Pancreas (tissue), 10 donors: ENCODE measurements around the gene PHLDB2. TPM values are rescaled to one million over a fixed set of nuclear protein-coding genes. Genes with fewer than 3 reads are reported as not detected.
A peak's percentile ranks its signal among the peaks of the same experiment; 100 is the strongest.

Experiments
- ATAC-seq, 4 donors: fragments of 200-7000 bp; cut with Tn5 transposase; one replicate each; pipeline versions ENCODE4 v1.8.0 to v1.9.1; 2020; ENCODE audit warnings: mild to moderate bottlenecking in 4 of 4, moderate library complexity in 4 of 4
- DNase-seq, 6 donors: peaks; one replicate each; pipeline ENCODE4 v3.0.0-alpha.2; 2020
- FAIRE-seq: peaks from 2 replicates; lab custom pipeline; 2012; peaks lifted over from hg19 to GRCh38; lab: Jason Lieb, UNC
- H3K27ac ChIP-seq, 4 donors: fragments of 200-600 bp; sonication (generic); 1 replicate in 3 of 4; 2 replicates in 1 of 4; pipeline versions ENCODE4 v1.5.0 to v1.8.0; 2020
- H3K27me3 ChIP-seq, 4 donors: fragments of 200-600 bp; one replicate each; pipeline ENCODE4 v1.8.0; 2021
- H3K36me3 ChIP-seq, 3 donors: fragments of 200-600 bp; sonication (generic) in 1 of 3; one replicate each; pipeline versions ENCODE4 v1.5.0 to v1.8.0; 2020 to 2021
- H3K4me1 ChIP-seq, 3 donors: fragments of 200-600 bp; one replicate each; pipeline ENCODE4 v1.8.0; 2021
- H3K4me3 ChIP-seq, 4 donors: fragments of 200-600 bp; sonication (generic) in 2 of 4; one replicate each; pipeline versions ENCODE4 v1.5.0 to v1.8.0; 2020 to 2021
- H3K9me3 ChIP-seq, 4 donors: fragments of 200-600 bp; one replicate each; pipeline ENCODE4 v1.8.0; 2021
- CTCF ChIP-seq, 4 donors: fragments of 200-600 bp; sonication (generic) in 3 of 4; IDR thresholded peaks; one replicate each; pipeline versions ENCODE4 v1.5.0 to v1.8.0; 2021; ENCODE audit warnings: antibody characterized with exemption in 4 of 4
- WGBS, 2 donors: extraction: QIAGEN DNeasy Blood & Tissue Kit; methylation state at CpG; one replicate each; pipeline ENCODE4 v1.1.7; 2013; 5-methylcytosine and 5-hydroxymethylcytosine counted together
- intact Hi-C, 3 donors: fragments of 100-400 bp; cut with DNase I; formaldehyde crosslinking; loops; one replicate each; pipeline versions ENCODE4 v1.11.1 to v1.14.2; 2022
- polyA plus RNA-seq, 2 donors: library from polyadenylated mRNA; stranded (reverse); fragments of 200-250 nt; gene quantifications; one replicate each; pipeline ENCODE4 v1.2.3, GENCODE V29; 2013
- total RNA-seq, 6 donors: library from RNA; stranded (reverse); fragmentation: NEBNext Ultra II Directional in 4 of 6; extraction: Animal tissue kit (Norgen Biotek cat#: 25700) in 4 of 6; gene quantifications; one replicate each; pipeline versions ENCODE4 v1.2.1 to v1.2.4, GENCODE V29; 2021 to 2023
- donor health status: healthy with polysubstance abuse.
- donor health status: DM: no; HTN: no; CAD: no; lungs with moderate emphysema.
- donor health status: DM: no; HTN: no; CAD: no.
- donor health status: control.
- donor health status: control.
- donor health status: Bipolar disorder and iron deficiency.
- donor health status: DM: yes; HTN: yes; CAD: no.
- donor health status: DM: no; HTN: no; CAD: no.
- donor health status: DM: no; HTN: no; CAD: no.
- donor health status: DM: yes; HTN: yes; CAD: no.

Gene PHLDB2
- total and polyA plus RNA-seq, 8 donors: 10.8 to 36.7 (median 15.1) TPM

- no peak overlapping the region for H3K27ac ChIP-seq
- no peak for TF ChIP-seq CTCF (IDR thresholded peaks at IDR 0.05)
Measured at GRCh38 chr3:111915905-111916304, 56.8 kb downstream of the PHLDB2 start.

GRCh38 chr3:111917300-111917699 is 58.2 kb downstream of the PHLDB2 start:
- Histone ChIP-seq H3K27ac (peak overlapping the region in 1 of 4 donors; percentile 4), H3K4me3 (no peak overlapping the region), H3K36me3 (peaks cover 0 to 4% (median 0%) of the 10 kb centered on the region in 3 donors), H3K4me1 (peaks cover 0 to 14% (median 0%) of the 10 kb centered on the region in 3 donors), H3K27me3 (no peaks in the 10 kb centered on the region), H3K9me3 (no peaks in the 10 kb centered on the region)
- 73 to 80% methylated on average over 1 of the region's 1 CpG for WGBS, 2 donors
- DNase-seq: no peak
- FAIRE-seq: no peak
- no peak for TF ChIP-seq CTCF (IDR thresholded peaks at IDR 0.05)
- peak in 3 of 4 donors; percentile 52 to 84 (median 79) for ATAC-seq
- intact Hi-C loops: no loop called here

More at GRCh38 chr3:111915905-111916304, 56.8 kb downstream of the PHLDB2 start:
- Histone ChIP-seq H3K4me1 (peaks cover 0 to 14% (median 0%) of the 10 kb centered on the region in 3 donors), H3K9me3 (no peaks in the 10 kb centered on the region), H3K36me3 (peaks cover 0 to under 1% (median 0%) of the 10 kb centered on the region in 3 donors), H3K4me3 (no peak overlapping the region), H3K27me3 (no peaks in the 10 kb centered on the region)
- no peak for FAIRE-seq
- WGBS, 2 donors: 67 to 75% methylated on average over 3 of the region's 3 CpGs
- intact Hi-C loops: no loop called here
- no peak for ATAC-seq
- DNase-seq: no peak

GRCh38 chr3:111919370-111920065 is 60.5 kb downstream of the PHLDB2 start:
- peaks cover under 1 to 19% (median 6%) of the 10 kb centered on the region in 3 donors for H3K4me1 ChIP-seq
- no peak for TF ChIP-seq CTCF (IDR thresholded peaks at IDR 0.05)
- DNase-seq (no peak), FAIRE-seq (no peak), ATAC-seq (no peak)
- no peaks in the 10 kb centered on the region for H3K9me3 ChIP-seq
- 66 to 68% methylated on average over 9 of the region's 9 CpGs for WGBS, 2 donors
- H3K4me3 ChIP-seq: no peak overlapping the region
- no peaks in the 10 kb centered on the region for H3K27me3 ChIP-seq
- H3K27ac ChIP-seq: no peak overlapping the region
- intact Hi-C loops: no loop called here
- H3K36me3 ChIP-seq: peaks cover 0 to 8% (median 0%) of the 10 kb centered on the region in 3 donors

- Histone ChIP-seq H3K4me1 (peaks cover 3 to 19% (median 6%) of the 10 kb centered on the region in 3 donors), H3K36me3 (peaks cover 0 to 8% (median 0%) of the 10 kb centered on the region in 3 donors), H3K27me3 (no peaks in the 10 kb centered on the region), H3K4me3 (no peak overlapping the region), H3K27ac (no peak overlapping the region), H3K9me3 (no peaks in the 10 kb centered on the region)
- WGBS, 2 donors: 84 to 86% methylated on average over 1 of the region's 1 CpG
- DNase-seq: no peak
- TF ChIP-seq CTCF (IDR thresholded peaks at IDR 0.05): no peak
- FAIRE-seq: no peak
- intact Hi-C loops: no loop called here
- no peak for ATAC-seq
Measured at GRCh38 chr3:111921181-111921580, 62.1 kb downstream of the PHLDB2 start.
